GM19351 (cell line): ENCODE results near the gene ANKRD13C.

ENCODE experiments used
- ATAC-seq: cut with Tn5 transposase; IDR thresholded peaks from one replicate; pipeline ENCODE4 v1.9.1; 2021; ENCODE audit warnings: mild to moderate bottlenecking, moderate library complexity; ENCODE audit not compliant: unreplicated experiment

The ANKRD13C gene

DNA sequence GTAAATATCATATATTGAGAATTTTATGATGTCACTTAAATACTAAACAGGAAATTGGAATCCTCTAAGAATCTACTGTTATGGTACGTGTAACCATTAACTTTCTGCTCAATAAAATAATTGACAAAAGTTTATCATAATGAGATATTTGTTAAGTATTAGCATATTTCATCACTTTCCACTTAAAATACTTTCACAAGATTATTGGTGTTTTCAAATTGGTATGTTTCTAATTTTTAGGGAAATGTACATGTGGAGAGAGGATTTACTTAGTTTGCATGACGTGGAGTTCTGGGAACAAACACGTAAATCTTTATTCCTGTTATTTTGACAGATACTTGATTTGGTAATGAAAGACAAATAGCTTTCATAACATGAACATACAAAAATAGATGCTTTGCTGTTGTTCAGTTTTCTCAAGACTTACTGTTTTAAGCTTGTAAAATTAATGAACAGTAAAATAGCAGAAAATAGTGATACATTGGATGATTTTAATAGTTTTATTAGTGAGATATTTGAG, 131.7 kb downstream of the ANKRD13C start:
- no peak for ATAC-seq

GRCh38 chr1:70221238-70222121, 133.0 kb downstream of the ANKRD13C start, which contains the start of gene SRSF11:
Gene SRSF11, plus strand, starts transcription at chr1:70221380. Its CDS starts 257 bp downstream, at chr1:70221637.
- ATAC-seq: peak; percentile 91

GRCh38 chr1:70220517-70221237, 133.8 kb downstream of the ANKRD13C start:
- ATAC-seq: peak; percentile 1

- ATAC-seq: no peak
Measured at GRCh38 chr1:70220015-70220414, 134.5 kb downstream of the ANKRD13C start.

DNA sequence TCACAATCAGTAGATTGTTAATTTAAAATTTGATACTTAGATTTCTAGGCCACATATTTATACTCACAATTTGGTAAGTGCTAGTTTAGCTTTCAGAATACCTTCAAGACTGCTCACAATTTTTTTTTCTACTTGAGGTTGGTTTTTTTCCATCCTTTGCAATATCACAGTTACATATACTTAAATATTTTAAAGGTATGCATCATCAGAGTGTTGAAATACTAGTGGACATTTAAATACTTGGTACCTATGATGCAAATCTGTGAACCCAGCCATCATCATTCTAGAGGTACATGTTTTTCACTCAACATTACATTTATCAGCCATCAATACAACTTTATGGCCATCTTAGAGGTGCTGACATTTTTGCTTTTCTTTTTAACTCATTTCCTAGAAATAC, 143.0 kb downstream of the ANKRD13C start:
- no peak for ATAC-seq

GRCh38 chr1:70210820-70211219, 143.7 kb downstream of the ANKRD13C start:
- ATAC-seq: no peak
